WTC11 (cell line): Measurements from ENCODE around the gene POU3F2. TPM values are rescaled to one million over a fixed set of nuclear protein-coding genes. Genes with fewer than 3 reads are reported as not detected.

Experiments used
- ATAC-seq: fragments of 200-7000 bp; cut with Tn5 transposase; 2 replicates; pipeline ENCODE4 v1.10.0; 2021; ENCODE audit warnings: mild to moderate bottlenecking, moderate library complexity
- CTCF ChIA-PET: fragments of 300-600 bp; sonication (Branson Sonifier 250); formaldehyde crosslinking; loops from one replicate; lab custom pipeline; 2021; ENCODE audit warnings: antibody characterized with exemption; lab: Charles Lee
- POLR2A ChIA-PET: fragments of 350-600 bp; sonication (Branson Sonifier 250); formaldehyde crosslinking; loops from one replicate; lab custom pipeline; 2021; ENCODE audit warnings: antibody characterized with exemption; lab: Charles Lee
- DNase-seq: peaks from one replicate; pipeline ENCODE4 v3.0.0; 2021; ENCODE audit warnings: low spot score
- H3K27ac Mint-ChIP-seq: 2 replicates; pipeline ENCODE4 v1.8.0; 2021; ENCODE audit warnings: mixed read lengths
- H3K27me3 Mint-ChIP-seq: 2 replicates; pipeline ENCODE4 v1.8.0; 2021; ENCODE audit warnings: low read depth, mild to moderate bottlenecking, moderate library complexity, mixed read lengths
- H3K36me3 Mint-ChIP-seq: 2 replicates; pipeline ENCODE4 v1.8.0; 2021; ENCODE audit warnings: mixed read lengths
- H3K4me1 Mint-ChIP-seq: 2 replicates; pipeline ENCODE4 v1.8.0; 2022; ENCODE audit warnings: mixed read lengths
- H3K4me3 Mint-ChIP-seq: 2 replicates; pipeline ENCODE4 v1.8.0; 2021; ENCODE audit warnings: mild to moderate bottlenecking, moderate library complexity, mixed read lengths
- H3K9me3 Mint-ChIP-seq: 2 replicates; pipeline ENCODE4 v1.8.0; 2021; ENCODE audit warnings: mixed read lengths
- E2F1 ChIP-seq: sonication (generic); formaldehyde crosslinking; IDR thresholded peaks from 2 replicates; pipeline ENCODE4 v1.8.0; 2022; ENCODE audit warnings: mild to moderate bottlenecking, missing genetic modification reagents
- ELF4 ChIP-seq: sonication (generic); formaldehyde crosslinking; IDR thresholded peaks from 2 replicates; pipeline ENCODE4 v1.8.1; 2022; ENCODE audit warnings: low read depth, mild to moderate bottlenecking, moderate library complexity, missing genetic modification reagents
- MYBL2 ChIP-seq: sonication (generic); formaldehyde crosslinking; IDR thresholded peaks from 2 replicates; pipeline ENCODE4 v1.8.1; 2023; ENCODE audit warnings: mild to moderate bottlenecking, moderate library complexity, missing genetic modification reagents
- RORB ChIP-seq: fragments of 250-450 bp; sonication (Bioruptor Pico); IDR thresholded peaks from 2 replicates; pipeline ENCODE4 v1.9.0; 2021; ENCODE audit warnings: mild to moderate bottlenecking
- SMAD3 ChIP-seq: sonication (generic); formaldehyde crosslinking; IDR thresholded peaks from 2 replicates; pipeline ENCODE4 v1.8.0; 2022; ENCODE audit warnings: missing genetic modification reagents, mild to moderate bottlenecking, borderline replicate concordance
- ZNF138 ChIP-seq: sonication (generic); formaldehyde crosslinking; conservative IDR thresholded peaks from 2 replicates; pipeline ENCODE4 v1.8.1; 2022; ENCODE audit warnings: mild to moderate bottlenecking, moderate library complexity, missing genetic modification reagents
- ZNF219 ChIP-seq: sonication (generic); formaldehyde crosslinking; IDR thresholded peaks from 2 replicates; pipeline ENCODE4 v1.8.0; 2023; ENCODE audit warnings: missing genetic modification reagents, mild to moderate bottlenecking, borderline replicate concordance
- ZNF423 ChIP-seq: fragments of 250-450 bp; sonication (Bioruptor Pico); IDR thresholded peaks from 2 replicates; pipeline ENCODE4 v2.1.2; 2022; ENCODE audit warnings: mild to moderate bottlenecking, moderate library complexity
- total RNA-seq: library from RNA; stranded (reverse); gene quantifications from 3 replicates; pipeline ENCODE4 v1.2.3, GENCODE V29; 2021
- TF ChIP-seq, protein P1 (sequence below): sonication (generic); formaldehyde crosslinking; IDR thresholded peaks from 2 replicates; pipeline ENCODE4 v1.8.1; 2023; ENCODE audit warnings: mild to moderate bottlenecking, missing genetic modification reagents

The POU3F2 gene
- total RNA-seq, 1 experiment from 2014 or later: 0.07 TPM

DNA sequence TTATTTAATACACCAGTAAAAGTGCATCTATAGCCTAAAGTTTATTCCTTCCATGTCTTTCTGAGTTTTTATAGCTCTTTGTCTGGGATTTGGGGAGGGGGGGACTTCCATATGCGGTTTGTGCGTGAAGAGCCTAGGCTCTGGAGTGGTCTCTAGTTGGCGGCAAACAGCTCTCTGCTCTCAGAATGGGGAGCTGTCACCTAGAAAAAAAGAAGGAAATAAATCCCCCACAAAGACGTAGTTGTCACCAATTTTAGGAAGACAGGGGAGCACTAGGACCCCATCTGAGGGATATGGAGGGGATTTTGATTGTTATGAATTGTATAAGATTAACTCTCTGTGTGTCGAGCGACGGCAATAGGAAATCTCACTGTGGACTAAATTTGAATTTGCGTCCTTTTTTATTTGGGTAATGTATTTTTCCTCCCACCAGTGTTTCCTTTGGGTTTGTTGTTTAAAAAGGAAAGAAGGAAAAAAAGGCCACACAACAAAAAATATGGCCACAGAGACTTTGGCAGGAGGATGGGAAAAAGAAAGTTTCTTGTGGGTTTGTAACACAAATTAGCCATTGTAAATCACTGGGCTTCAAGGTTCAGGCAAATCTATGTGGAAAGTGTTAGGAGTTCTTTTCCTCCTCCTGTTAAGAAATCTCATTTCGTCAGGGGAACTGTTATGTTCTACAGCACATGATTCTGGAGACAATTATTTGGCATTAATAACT is 7.4 kb downstream of the POU3F2 start:
- H3K36me3 Mint-ChIP-seq: no peaks in the 10 kb centered on the region
- TF ChIP-seq ZNF138 (CRISPR knock-in tag) (no peak), SMAD3 (no peak)
- TF ChIP-seq, protein P1, sequence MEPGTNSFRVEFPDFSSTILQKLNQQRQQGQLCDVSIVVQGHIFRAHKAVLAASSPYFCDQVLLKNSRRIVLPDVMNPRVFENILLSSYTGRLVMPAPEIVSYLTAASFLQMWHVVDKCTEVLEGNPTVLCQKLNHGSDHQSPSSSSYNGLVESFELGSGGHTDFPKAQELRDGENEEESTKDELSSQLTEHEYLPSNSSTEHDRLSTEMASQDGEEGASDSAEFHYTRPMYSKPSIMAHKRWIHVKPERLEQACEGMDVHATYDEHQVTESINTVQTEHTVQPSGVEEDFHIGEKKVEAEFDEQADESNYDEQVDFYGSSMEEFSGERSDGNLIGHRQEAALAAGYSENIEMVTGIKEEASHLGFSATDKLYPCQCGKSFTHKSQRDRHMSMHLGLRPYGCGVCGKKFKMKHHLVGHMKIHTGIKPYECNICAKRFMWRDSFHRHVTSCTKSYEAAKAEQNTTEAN (CRISPR knock-in tag): no peak
- TF ChIP-seq, all 79 proteins: peak for 0
- peak overlapping the region; percentile 64 for H3K4me3 Mint-ChIP-seq
- H3K27me3 Mint-ChIP-seq: peaks cover 100% of the 10 kb centered on the region
- ATAC-seq: no peak
- no peak for DNase-seq
- CTCF ChIA-PET: interaction anchor here (0.8 to 1.8 kb wide), 2 partner anchors 13 to 277 kb away, joined by 3 to 6 read pairs; no protein-coding TSS in a partner anchor
- H3K4me1 Mint-ChIP-seq: peaks cover 56% of the 10 kb centered on the region
- H3K9me3 Mint-ChIP-seq: no peaks in the 10 kb centered on the region
- no peak overlapping the region for H3K27ac Mint-ChIP-seq
- POLR2A ChIA-PET: interaction anchor here (0.6 kb wide), 1 partner anchor 20 kb away, joined by 3 read pairs; no protein-coding TSS in a partner anchor

GRCh38 chr6:98842342-98843180 is 8.2 kb downstream of the POU3F2 start:
- ChIA-PET POLR2A (interaction anchor here (0.9 to 2.4 kb wide), 2 partner anchors 8 to 19 kb away, joined by 3 to 14 read pairs; partner anchors contain the start of gene POU3F2), CTCF (interaction anchor here (0.7 to 1.8 kb wide), 6 partner anchors 8 to 1179 kb away, joined by 3 to 7 read pairs (median 6); partner anchors contain the start of gene POU3F2)
- DNase-seq (peak; percentile 73), ATAC-seq (peak; percentile 41)
- H3K4me1 Mint-ChIP-seq: peaks cover 54% of the 10 kb centered on the region
- no peaks in the 10 kb centered on the region for H3K9me3 Mint-ChIP-seq
- peak overlapping the region; percentile 64 for H3K4me3 Mint-ChIP-seq
- no peak overlapping the region for H3K27ac Mint-ChIP-seq
- H3K27me3 Mint-ChIP-seq: peaks cover 100% of the 10 kb centered on the region
- TF ChIP-seq MYBL2 (no peak), ZNF219 (CRISPR knock-in tag) (0 out of 2 replicates have a peak, but pooled peaks have one; percentile 56), ELF4 (no peak), E2F1 (CRISPR knock-in tag) (no peak)
- H3K36me3 Mint-ChIP-seq: no peaks in the 10 kb centered on the region

DNA sequence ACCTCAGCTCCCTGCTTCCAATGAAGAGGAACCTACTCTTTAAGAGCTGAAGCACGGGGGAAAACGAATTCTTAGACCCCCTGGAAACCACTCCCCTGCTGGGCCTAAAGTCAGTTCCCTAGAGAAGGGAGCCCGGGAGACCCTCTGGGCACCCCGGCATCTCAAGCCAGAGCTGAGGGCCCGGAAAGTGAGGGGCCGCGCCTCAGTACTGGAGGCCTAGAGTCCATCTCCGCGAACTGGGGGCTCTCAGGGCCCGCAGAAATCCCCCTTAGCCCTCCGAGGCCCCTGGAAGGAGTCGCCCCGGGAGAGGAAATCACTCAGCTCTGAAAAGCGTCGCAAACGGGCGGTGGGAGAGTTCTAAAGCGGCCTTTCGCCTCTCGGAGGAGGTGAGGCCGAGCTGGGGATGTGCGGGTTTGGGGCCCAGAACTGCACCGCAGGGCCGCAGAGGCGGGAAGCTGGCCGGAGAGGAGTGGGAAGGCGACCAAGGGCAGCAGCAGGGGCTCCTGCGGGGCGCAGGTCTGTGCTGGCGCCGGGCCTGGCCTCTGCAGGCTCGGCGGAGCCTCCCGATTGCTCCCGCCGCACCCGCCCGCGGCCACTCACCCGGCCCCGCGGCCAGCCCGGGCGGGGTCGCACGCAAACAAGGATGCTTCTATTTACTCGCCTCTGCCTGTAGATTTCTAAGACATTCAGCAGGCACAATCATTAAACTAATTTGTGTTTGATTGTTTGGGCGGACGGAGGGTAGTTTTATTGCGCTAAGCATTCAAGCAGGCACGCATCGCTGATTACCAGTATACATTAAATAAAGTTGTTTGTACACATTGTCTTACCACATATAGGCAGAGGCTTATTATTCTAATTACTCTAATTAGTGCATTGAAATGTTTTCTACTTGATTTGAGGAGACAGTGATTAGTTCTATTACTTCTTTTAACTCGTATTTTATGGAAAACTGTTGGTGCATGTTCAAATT is 9.2 kb downstream of the POU3F2 start:
- ChIA-PET CTCF (interaction anchor here (0.7 to 1.8 kb wide), 6 partner anchors 9 to 1180 kb away, joined by 3 to 7 read pairs (median 6); partner anchors contain the start of gene POU3F2), POLR2A (interaction anchor here (0.9 to 2.4 kb wide), 2 partner anchors 9 to 20 kb away, joined by 3 to 14 read pairs; partner anchors contain the start of gene POU3F2)
- ATAC-seq (peak; percentile 9), DNase-seq (no peak)
- Mint-ChIP-seq H3K27ac (no peak overlapping the region), H3K4me1 (peaks cover 48% of the 10 kb centered on the region), H3K27me3 (peaks cover 100% of the 10 kb centered on the region), H3K4me3 (peak overlapping the region; percentile 66), H3K36me3 (no peaks in the 10 kb centered on the region), H3K9me3 (no peaks in the 10 kb centered on the region)
- no peak for TF ChIP-seq RORB (CRISPR knock-in tag)
- peak; percentile 3; the same call in 1 of the 2 replicates for TF ChIP-seq ZNF423 (CRISPR knock-in tag)
